GM13977 (cell line): Measurements from ENCODE around the gene PCDHGC4.

ENCODE experiments used
- DNase-seq: peaks from one replicate; pipeline ENCODE4 v3.0.0; 2012; ENCODE audit warnings: low spot score
- in situ Hi-C: fragments of 300-500 bp; cut with MboI; formaldehyde crosslinking; loops from one replicate; pipeline ENCODE4 v1.12.0; 2022; ENCODE audit warnings: low sequenced_read_pairs, low pct_unique_long_range_greater_than_20kb, mixed read lengths, inconsistent platforms; ENCODE audit not compliant: unreplicated experiment
- TF ChIP-seq, protein P1 (sequence below): IDR thresholded peaks from 2 replicates; pipeline ENCODE4 v1.5.1; 2012; ENCODE audit warnings: mild to moderate bottlenecking, control low read depth; ENCODE audit not compliant: insufficient read depth; ENCODE audit errors: extremely low read depth, missing control alignments

PCDHGC4 gene

DNA sequence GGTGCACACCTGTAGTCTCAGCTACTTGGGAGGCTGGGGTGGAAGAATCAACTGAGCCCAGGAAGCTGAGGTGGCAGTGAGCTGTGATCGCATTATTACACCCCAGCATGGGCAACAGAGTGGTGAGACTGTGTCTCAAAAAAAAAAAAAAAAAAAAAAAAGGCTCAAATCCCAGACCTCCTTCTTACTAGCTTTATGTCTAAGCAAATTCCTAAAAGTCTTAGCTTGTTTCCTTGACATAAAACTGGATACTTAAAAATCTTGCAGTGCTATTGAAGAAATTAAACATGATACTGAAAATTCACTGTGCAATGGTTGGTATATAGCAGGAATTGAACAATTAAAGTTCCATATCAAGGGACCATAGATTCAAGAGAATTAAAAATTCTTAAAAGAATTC lies 49.1 kb downstream of the PCDHGC4 start:
- in situ Hi-C loops: no loop called here
- DNase-seq: no peak
- TF ChIP-seq, protein P1, sequence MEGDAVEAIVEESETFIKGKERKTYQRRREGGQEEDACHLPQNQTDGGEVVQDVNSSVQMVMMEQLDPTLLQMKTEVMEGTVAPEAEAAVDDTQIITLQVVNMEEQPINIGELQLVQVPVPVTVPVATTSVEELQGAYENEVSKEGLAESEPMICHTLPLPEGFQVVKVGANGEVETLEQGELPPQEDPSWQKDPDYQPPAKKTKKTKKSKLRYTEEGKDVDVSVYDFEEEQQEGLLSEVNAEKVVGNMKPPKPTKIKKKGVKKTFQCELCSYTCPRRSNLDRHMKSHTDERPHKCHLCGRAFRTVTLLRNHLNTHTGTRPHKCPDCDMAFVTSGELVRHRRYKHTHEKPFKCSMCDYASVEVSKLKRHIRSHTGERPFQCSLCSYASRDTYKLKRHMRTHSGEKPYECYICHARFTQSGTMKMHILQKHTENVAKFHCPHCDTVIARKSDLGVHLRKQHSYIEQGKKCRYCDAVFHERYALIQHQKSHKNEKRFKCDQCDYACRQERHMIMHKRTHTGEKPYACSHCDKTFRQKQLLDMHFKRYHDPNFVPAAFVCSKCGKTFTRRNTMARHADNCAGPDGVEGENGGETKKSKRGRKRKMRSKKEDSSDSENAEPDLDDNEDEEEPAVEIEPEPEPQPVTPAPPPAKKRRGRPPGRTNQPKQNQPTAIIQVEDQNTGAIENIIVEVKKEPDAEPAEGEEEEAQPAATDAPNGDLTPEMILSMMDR: no peak

DNA sequence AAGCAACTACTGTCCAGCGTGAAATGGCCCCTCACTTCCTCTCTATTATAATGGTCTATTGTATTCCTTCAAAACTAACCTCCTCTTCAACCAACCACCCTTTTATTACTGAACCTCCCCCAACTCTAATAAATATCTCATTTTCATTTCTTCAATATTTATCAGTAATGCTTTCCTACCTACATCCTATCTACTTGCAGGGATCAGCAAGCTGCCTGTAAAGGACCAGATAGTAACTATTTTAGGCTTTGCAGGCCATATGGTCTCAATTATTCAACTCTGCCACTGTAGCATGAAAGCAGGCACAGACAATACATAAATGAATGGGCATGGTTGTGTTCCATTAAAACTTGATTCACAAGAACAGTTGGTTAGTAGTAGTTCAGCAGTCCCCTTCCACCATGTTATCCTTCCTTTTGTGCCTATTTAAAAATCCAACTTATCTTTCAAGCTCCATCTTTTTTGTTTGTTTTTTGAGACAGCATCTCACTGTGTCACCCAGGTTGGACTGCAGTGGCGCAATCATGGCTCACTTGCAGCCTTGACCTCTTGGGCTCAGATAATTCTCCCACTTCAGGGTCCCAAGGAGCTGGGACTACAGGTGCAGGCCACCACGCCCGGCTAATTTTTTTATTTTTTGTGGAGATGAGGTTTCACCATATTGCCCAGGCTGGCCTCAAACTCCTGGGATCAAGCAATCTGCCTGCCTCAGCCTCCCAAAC lies 49.8 kb downstream of the PCDHGC4 start:
- DNase-seq: no peak
- in situ Hi-C loops: no loop called here
- TF ChIP-seq, protein P1: no peak
